GM12865 (cell line): ENCODE results near the gene HSPA12B.
A peak's percentile ranks its signal among the peaks of the same experiment; 100 is the strongest.

Experiments used
- DNase-seq: peaks from one replicate; pipeline ENCODE4 v3.0.0; 2010; ENCODE audit warnings: low read depth
- H3K4me3 ChIP-seq: 2 replicates; pipeline ENCODE4 v1.5.1; 2011; ENCODE audit warnings: mild to moderate bottlenecking, low read depth, low read length, control low read depth
- TF ChIP-seq, protein P1 (sequence below): IDR thresholded peaks from 2 replicates; pipeline ENCODE4 v1.5.1; 2011; ENCODE audit warnings: low read length, control low read depth, low read depth, inconsistent platforms; ENCODE audit not compliant: insufficient read depth; ENCODE audit errors: missing control alignments

HSPA12B gene

DNA sequence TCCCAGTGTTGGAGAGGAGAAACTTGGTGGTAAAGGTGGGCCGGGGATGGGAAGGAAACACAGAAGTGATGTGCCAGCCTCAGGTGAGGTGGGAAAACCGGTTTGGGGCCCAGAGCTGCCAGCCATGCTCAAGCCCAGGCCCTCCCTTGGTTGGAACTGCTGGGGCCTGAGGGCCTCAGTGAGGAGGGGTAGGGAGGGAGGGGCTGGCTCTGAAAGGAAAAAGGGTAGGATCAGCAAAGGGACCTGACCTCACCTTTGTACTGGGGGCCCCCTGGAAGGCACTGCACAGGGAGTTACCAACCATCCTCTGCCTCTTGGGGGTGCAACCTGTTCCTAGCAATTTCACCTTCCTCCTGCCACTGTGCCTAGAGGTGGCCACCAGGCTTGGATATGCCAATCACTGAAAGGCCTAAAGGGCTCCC, 50.6 kb downstream of the HSPA12B start:
- DNase-seq = no peak
- TF ChIP-seq, protein P1, sequence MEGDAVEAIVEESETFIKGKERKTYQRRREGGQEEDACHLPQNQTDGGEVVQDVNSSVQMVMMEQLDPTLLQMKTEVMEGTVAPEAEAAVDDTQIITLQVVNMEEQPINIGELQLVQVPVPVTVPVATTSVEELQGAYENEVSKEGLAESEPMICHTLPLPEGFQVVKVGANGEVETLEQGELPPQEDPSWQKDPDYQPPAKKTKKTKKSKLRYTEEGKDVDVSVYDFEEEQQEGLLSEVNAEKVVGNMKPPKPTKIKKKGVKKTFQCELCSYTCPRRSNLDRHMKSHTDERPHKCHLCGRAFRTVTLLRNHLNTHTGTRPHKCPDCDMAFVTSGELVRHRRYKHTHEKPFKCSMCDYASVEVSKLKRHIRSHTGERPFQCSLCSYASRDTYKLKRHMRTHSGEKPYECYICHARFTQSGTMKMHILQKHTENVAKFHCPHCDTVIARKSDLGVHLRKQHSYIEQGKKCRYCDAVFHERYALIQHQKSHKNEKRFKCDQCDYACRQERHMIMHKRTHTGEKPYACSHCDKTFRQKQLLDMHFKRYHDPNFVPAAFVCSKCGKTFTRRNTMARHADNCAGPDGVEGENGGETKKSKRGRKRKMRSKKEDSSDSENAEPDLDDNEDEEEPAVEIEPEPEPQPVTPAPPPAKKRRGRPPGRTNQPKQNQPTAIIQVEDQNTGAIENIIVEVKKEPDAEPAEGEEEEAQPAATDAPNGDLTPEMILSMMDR = no peak
- no peak overlapping the region for H3K4me3 ChIP-seq

DNA sequence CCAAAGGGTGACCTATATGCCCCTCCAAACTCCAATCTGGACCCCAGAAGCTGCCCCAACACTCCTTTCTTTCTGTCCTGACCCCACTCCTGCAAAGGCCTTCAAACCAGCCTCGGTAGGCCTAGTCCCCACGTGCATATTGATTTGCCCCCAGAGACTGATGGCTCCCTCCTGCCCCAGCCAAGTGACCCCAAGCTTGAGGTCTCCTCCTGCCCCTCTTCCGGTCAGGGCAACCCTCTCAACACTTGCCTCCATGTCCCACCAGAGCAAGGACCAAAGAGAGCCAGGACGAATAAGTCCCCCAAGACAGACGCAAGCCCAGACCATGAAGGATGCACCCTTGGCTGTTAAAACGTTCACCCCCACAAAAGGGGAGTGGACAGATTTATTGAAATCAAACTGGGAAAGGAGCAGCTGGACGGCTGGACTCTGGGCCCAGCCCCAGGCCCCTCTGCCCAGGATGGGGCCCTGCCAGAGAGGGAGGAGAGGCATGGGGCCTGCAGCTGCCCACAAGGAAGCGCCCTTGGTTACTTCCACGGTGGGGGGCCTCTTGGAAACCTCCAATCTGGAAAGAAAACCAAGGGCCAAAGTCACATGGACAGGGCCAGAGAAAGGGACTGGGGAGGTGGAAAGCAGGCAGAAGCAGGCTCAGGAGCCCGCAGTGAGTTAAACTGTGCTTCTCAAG, 51.2 kb downstream of the HSPA12B start:
- H3K4me3 ChIP-seq = no peak overlapping the region
- no peak for DNase-seq
- TF ChIP-seq, protein P1 = no peak

DNA sequence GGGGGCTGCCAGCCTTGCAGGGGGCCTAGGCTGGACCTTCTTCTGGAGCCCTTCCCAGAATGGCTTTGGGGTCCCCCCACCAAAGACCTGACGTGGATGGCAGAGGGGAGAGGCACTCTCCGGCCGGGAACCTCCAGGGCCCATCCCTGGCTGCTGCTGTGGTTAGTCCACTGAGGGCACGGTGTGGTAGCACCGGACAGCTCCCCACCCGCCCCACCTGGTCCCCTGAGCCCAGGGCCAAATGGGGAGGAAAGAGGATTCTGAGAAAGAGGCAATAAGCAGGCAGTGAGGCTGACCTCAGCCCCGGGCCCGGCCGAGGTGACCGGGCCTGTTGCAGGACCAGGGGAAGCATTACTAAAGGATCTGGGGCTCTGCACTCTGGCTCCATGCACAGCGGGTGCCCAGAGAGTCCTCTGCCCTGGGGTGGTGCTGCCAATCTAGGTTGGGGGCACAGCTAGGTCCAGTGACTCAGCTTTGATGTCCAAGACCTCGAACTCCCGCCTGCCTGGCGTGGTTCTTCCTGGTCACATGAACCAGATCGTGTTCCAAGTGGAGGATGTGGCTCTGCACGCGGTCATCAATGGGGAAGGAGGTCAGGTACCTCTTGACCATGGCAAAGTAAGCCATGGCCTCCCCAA, 51.9 kb downstream of the HSPA12B start:
- H3K4me3 ChIP-seq = no peak overlapping the region
- no peak for DNase-seq
- TF ChIP-seq, protein P1 = no peak

DNA sequence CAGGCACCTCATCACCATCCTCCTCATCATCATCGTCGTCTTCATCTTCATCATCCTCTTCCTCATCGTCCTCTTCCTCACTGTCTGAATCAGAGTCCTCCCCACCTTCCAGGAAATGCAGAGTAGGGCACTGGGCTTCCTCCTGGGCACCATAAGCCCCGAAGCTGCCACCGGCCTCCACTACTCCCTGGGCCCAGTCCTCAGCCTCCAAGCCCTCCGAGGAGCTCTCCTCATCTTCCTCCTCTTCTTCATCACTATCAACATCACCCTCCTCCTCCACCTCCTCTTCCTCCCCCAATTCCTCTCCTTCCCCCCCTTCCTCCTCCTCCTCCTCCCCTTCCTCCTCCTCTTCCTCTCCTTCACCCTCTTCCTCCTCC, 52.4 kb downstream of the HSPA12B start:
- H3K4me3 ChIP-seq = no peak overlapping the region
- no peak for DNase-seq
- TF ChIP-seq, protein P1 = no peak

DNA sequence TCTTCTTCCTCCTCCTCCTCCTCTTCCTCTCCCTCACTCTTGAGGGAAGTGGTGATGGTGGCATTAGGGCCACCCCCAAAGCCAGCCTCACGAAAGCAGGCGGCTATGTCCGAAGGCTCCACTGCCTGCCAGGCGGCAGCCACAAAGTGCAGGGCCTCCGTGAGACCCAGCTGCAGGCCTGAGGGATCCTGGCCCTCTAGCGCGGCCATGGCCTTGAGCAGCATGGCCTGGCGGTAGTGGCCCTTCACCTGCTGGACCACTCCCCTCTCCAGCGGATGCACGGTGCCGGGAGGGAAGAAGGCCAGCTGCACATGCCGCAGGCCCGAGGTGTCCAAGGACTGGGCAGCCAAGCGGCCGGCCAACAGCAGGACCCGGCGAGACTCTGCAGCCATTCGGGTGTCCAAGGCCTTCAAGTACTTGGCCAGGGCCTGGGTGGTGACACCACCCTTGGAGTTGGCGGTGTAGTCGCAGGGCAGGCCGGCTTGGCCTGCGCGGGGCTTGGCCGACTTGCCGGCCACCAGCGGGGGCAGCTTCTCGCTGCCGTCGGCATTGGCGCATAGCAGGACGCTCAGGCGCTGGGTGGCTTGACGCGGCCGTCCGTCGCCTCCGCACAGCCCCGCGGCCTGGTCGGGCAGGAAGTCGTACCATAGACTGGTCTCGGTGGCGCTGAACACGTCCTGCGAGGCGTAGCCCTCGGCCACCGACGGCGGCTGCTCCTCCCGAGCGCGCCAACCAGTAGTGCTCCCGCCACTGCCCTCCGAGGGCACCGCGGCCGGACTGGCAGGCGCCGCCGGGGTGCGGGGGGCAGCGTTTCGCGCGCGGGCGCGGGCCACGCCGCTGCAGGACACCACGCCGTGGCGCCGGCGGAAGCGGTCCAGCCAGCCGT, 53.0 kb downstream of the HSPA12B start:
- DNase-seq = no peak
- TF ChIP-seq, protein P1 = no peak
- peak overlapping the region; percentile 82 for H3K4me3 ChIP-seq

DNA sequence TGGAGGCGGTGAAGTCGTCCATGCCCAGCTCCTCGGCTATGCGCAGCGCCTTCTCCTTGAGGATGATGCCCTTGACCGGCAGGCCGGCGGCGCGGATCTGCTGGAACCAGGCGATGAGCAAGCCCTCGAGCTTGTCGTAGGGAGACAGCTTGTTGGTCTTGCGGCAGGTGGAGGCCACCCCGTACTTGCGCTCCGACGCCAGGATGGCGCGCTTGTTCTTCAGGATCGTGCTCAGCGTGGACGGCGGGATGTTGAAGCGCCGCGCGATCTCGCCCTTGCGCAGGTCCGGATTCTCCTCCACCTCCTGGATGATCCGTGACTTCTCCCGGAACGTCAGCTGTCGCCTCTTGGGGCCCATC, 53.6 kb downstream of the HSPA12B start:
- peak overlapping the region; percentile 82 for H3K4me3 ChIP-seq
- peak; percentile 73 for DNase-seq
- TF ChIP-seq, protein P1 = no peak
